Measurements from ENCODE around the gene DTHD1. TPM values are rescaled to one million over a fixed set of nuclear protein-coding genes. Genes with fewer than 3 reads are reported as not detected.

The DTHD1 gene
- total RNA-seq, 1 experiment from 2014 or later: not detected

GRCh38 chr4:36260731-36261130 is 20.7 kb upstream of the DTHD1 start:
- no peaks in the 10 kb centered on the region for H3K9me3 Mint-ChIP-seq (ENCODE audit: unreplicated experiment)
- H3K4me3 Mint-ChIP-seq (ENCODE audit: unreplicated experiment): no peak overlapping the region
- Histone ChIP-seq H3K4me3 (ENCODE audit: low read depth, low read length) (no peak overlapping the region), H3K9me3 (no peaks in the 10 kb centered on the region), H3K36me3 (ENCODE audit: control insufficient read depth, insufficient read depth, low read length) (no peaks in the 10 kb centered on the region), H3K4me1 (no peaks in the 10 kb centered on the region), H3K27me3 (replicated peaks; ENCODE audit: control insufficient read depth, insufficient read depth, low read length) (no peaks in the 10 kb centered on the region)
- no TSS peak for BruUV-seq (replicated peaks)
- no peak overlapping the region for H3K27ac Mint-ChIP-seq (ENCODE audit: unreplicated experiment)
- CTCF ChIA-PET: no interaction called here
- intact Hi-C loops (cut with micrococcal nuclease; ENCODE audit: unreplicated experiment): no loop called here
- H3K36me3 Mint-ChIP-seq (ENCODE audit: insufficient read depth, unreplicated experiment): no peaks in the 10 kb centered on the region
- H3K27me3 Mint-ChIP-seq (ENCODE audit: insufficient read depth, unreplicated experiment): no peaks in the 10 kb centered on the region
- DNase-seq: no peak
- no peak for TF ChIP-seq CTCF (IDR thresholded peaks at IDR 0.05; ENCODE audit: insufficient read depth in 1 of 2, low read depth in 1 of 2, low read length in 1 of 2, severe bottlenecking in 1 of 2, unreplicated experiment in 1 of 2)
- POLR2A ChIA-PET: no interaction called here
- H3K4me1 Mint-ChIP-seq (ENCODE audit: low read depth, unreplicated experiment): no peaks in the 10 kb centered on the region

GRCh38 chr4:36264207-36264826 is 17.1 kb upstream of the DTHD1 start:
- no peak for TF ChIP-seq CTCF (IDR thresholded peaks at IDR 0.05; ENCODE audit: insufficient read depth in 1 of 2, low read depth in 1 of 2, low read length in 1 of 2, severe bottlenecking in 1 of 2, unreplicated experiment in 1 of 2)
- Histone ChIP-seq H3K27me3 (replicated peaks; ENCODE audit: control insufficient read depth, insufficient read depth, low read length) (no peaks in the 10 kb centered on the region), H3K36me3 (ENCODE audit: control insufficient read depth, insufficient read depth, low read length) (no peaks in the 10 kb centered on the region), H3K4me1 (no peaks in the 10 kb centered on the region), H3K9me3 (no peaks in the 10 kb centered on the region), H3K4me3 (ENCODE audit: low read depth, low read length) (no peak overlapping the region)
- intact Hi-C loops (cut with micrococcal nuclease; ENCODE audit: unreplicated experiment): no loop called here
- no TSS peak for BruUV-seq (replicated peaks)
- H3K36me3 Mint-ChIP-seq (ENCODE audit: insufficient read depth, unreplicated experiment): no peaks in the 10 kb centered on the region
- no peaks in the 10 kb centered on the region for H3K4me1 Mint-ChIP-seq (ENCODE audit: low read depth, unreplicated experiment)
- no peak overlapping the region for H3K4me3 Mint-ChIP-seq (ENCODE audit: unreplicated experiment)
- ChIA-PET POLR2A (no interaction called here), CTCF (no interaction called here)
- no peak overlapping the region for H3K27ac Mint-ChIP-seq (ENCODE audit: unreplicated experiment)
- no peaks in the 10 kb centered on the region for H3K9me3 Mint-ChIP-seq (ENCODE audit: unreplicated experiment)
- no peak for DNase-seq
- H3K27me3 Mint-ChIP-seq (ENCODE audit: insufficient read depth, unreplicated experiment): peaks cover 5% of the 10 kb centered on the region

- H3K27me3 Mint-ChIP-seq (ENCODE audit: insufficient read depth, unreplicated experiment): peaks cover 5% of the 10 kb centered on the region
- no peak for DNase-seq
- intact Hi-C loops (cut with micrococcal nuclease; ENCODE audit: unreplicated experiment): no loop called here
- H3K4me3 Mint-ChIP-seq (ENCODE audit: unreplicated experiment): no peak overlapping the region
- no peak overlapping the region for H3K27ac Mint-ChIP-seq (ENCODE audit: unreplicated experiment)
- no peaks in the 10 kb centered on the region for H3K9me3 Mint-ChIP-seq (ENCODE audit: unreplicated experiment)
- Histone ChIP-seq H3K4me3 (ENCODE audit: low read depth, low read length) (no peak overlapping the region), H3K36me3 (ENCODE audit: control insufficient read depth, insufficient read depth, low read length) (no peaks in the 10 kb centered on the region), H3K9me3 (no peaks in the 10 kb centered on the region), H3K27me3 (replicated peaks; ENCODE audit: control insufficient read depth, insufficient read depth, low read length) (no peaks in the 10 kb centered on the region), H3K4me1 (no peaks in the 10 kb centered on the region)
- no peaks in the 10 kb centered on the region for H3K4me1 Mint-ChIP-seq (ENCODE audit: low read depth, unreplicated experiment)
- ChIA-PET POLR2A (no interaction called here), CTCF (no interaction called here)
- BruUV-seq (replicated peaks): no TSS peak
- TF ChIP-seq CTCF (IDR thresholded peaks at IDR 0.05; ENCODE audit: insufficient read depth in 1 of 2, low read depth in 1 of 2, low read length in 1 of 2, severe bottlenecking in 1 of 2, unreplicated experiment in 1 of 2): no peak
- no peaks in the 10 kb centered on the region for H3K36me3 Mint-ChIP-seq (ENCODE audit: insufficient read depth, unreplicated experiment)
Measured at GRCh38 chr4:36267486-36268268, 13.7 kb upstream of the DTHD1 start.

All from Caco-2 (cell line).